ENCODE results near the gene STAT3.
"Not testable (repeated sequence)": the region's sequence is repeated elsewhere in the genome, so short reads cannot be mapped to it uniquely, and the experiment has no call there.

The STAT3 gene

GRCh38 chr17:42308446-42308845 is 79.8 kb downstream of the STAT3 start:
- ChIA-PET POLR2A (no interaction called here), CTCF (interaction anchor here (0.8 to 6.4 kb wide), 6 partner anchors 15 to 219 kb away, joined by 3 to 38 read pairs (median 4); no protein-coding TSS in a partner anchor)
- no peak for DNase-seq (ENCODE audit: low read depth, low spot score)
- no peak overlapping the region for H3K4me3 ChIP-seq (ENCODE audit: low read depth, low read length)
- TF ChIP-seq CTCF (IDR thresholded peaks at IDR 0.05; ENCODE audit: insufficient read depth, low read length, missing control alignments), result no peak

GRCh38 chr17:42307362-42307927 is 80.8 kb downstream of the STAT3 start:
- CTCF ChIA-PET, result interaction anchor here (1.0 to 1.1 kb wide), 2 partner anchors 16 to 85 kb away, joined by 3 to 4 read pairs; no protein-coding TSS in a partner anchor
- POLR2A ChIA-PET, result no interaction called here
- no peak for DNase-seq (ENCODE audit: low read depth, low spot score)
- H3K4me3 ChIP-seq (ENCODE audit: low read depth, low read length), result no peak overlapping the region
- TF ChIP-seq CTCF (IDR thresholded peaks at IDR 0.05; ENCODE audit: insufficient read depth, low read length, missing control alignments), result no peak

- CTCF ChIA-PET, result no interaction called here
- POLR2A ChIA-PET, result no interaction called here
- no peak for TF ChIP-seq CTCF (IDR thresholded peaks at IDR 0.05; ENCODE audit: insufficient read depth, low read length, missing control alignments)
- no peak for DNase-seq (ENCODE audit: low read depth, low spot score)
- H3K4me3 ChIP-seq (ENCODE audit: low read depth, low read length), result no peak overlapping the region
Observed at GRCh38 chr17:42306385-42306667, 81.9 kb downstream of the STAT3 start.

- ChIA-PET POLR2A (no interaction called here), CTCF (no interaction called here)
- no peak for TF ChIP-seq CTCF (IDR thresholded peaks at IDR 0.05; ENCODE audit: insufficient read depth, low read length, missing control alignments)
- DNase-seq (ENCODE audit: low read depth, low spot score), result no peak
- no peak overlapping the region for H3K4me3 ChIP-seq (ENCODE audit: low read depth, low read length)
Observed at GRCh38 chr17:42305543-42306384, 82.5 kb downstream of the STAT3 start.

GRCh38 chr17:42305031-42305330 is 83.3 kb downstream of the STAT3 start:
- CTCF ChIA-PET; H3K4me3 ChIP-seq (ENCODE audit: low read depth, low read length); DNase-seq (ENCODE audit: low read depth, low spot score); POLR2A ChIA-PET: not testable (repeated sequence)

- no peak for DNase-seq (ENCODE audit: low read depth, low spot score)
- ChIA-PET POLR2A (no interaction called here), CTCF (interaction anchor here (1.0 to 4.2 kb wide), 3 partner anchors 8 to 18 kb away, joined by 3 to 14 read pairs (median 5); no protein-coding TSS in a partner anchor)
- H3K4me3 ChIP-seq (ENCODE audit: low read depth, low read length), result no peak overlapping the region
- no peak for TF ChIP-seq CTCF (IDR thresholded peaks at IDR 0.05; ENCODE audit: insufficient read depth, low read length, missing control alignments)
Observed at GRCh38 chr17:42304187-42305030, 83.8 kb downstream of the STAT3 start.
